CD4-positive, alpha-beta T cell treated with Interleukin-17A for 4 hours (primary cell): ENCODE data around the gene MINDY1.

Source experiments
- DNase-seq: peaks from one replicate; pipeline ENCODE4 v3.0.0-alpha.2; 2020; ENCODE audit warnings: mixed read lengths

The MINDY1 gene

GRCh38 chr1:150964164-150964489 is 42.6 kb downstream of the MINDY1 start:
- no peak for DNase-seq

- DNase-seq: no peak
These were observed 43.2 kb downstream of the MINDY1 start for GRCh38 chr1:150963321-150964163.

GRCh38 chr1:150961756-150962155 is 44.9 kb downstream of the MINDY1 start:
- no peak for DNase-seq

GRCh38 chr1:150960646-150961045 is 46.1 kb downstream of the MINDY1 start:
- DNase-seq: no peak

DNA sequence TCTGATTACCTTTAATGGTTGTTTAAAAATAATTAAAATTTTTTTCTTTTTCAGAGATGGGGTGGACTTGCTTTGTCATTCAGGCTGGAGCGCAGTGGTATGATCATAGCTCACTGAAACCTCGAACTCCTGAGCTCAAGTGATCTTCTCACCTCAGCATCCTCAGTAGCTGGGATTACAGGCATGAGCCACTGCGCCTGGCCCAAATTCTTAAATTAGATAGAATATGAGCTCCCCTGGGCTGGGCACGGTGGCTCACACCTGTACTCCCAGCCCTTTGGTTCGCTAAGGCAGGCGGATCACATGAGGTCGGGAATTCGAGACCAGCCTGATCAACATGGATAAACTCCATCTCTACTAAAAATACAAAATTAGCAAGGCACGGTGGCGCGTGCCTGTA is 49.0 kb downstream of the MINDY1 start:
- DNase-seq: no peak

DNA sequence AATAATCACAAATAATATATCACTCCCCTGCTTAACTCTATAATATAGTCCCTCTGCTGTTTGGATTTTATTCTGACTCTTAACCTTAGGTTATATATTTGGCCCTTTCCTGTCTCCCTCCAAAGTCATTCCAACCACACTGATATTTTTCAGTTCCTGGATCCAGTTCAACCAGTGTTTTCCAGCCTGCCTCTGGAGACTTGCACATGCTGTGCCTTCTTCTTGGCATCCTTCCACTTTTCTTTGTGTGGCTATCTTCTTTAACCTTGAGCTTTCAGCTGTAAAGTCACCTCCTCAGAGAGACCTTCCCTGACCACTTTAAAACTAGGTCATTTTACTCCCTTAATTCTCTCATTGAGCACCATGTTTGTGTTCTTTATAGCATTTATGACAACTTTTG is 51.4 kb downstream of the MINDY1 start:
- DNase-seq: no peak

DNA sequence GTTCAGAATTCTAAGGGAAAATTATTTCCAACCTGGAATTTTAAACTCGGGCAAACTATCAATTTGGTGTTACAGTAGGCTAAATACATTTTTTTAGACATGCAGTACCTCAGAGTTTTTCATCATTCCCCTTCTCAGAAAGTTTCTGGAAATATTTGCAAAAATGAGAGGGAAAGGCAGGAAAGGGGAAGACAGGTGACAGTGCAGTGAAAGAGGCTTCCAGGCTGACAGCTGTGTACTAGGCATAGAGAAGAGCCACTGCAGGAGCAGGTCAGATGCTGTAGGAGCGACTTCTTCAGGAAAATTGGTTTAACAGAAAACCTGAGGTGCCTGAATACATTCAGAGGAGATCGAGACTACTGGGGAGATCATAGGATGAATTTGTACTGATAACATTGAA is 52.0 kb downstream of the MINDY1 start:
- no peak for DNase-seq
